IMR-90 (cell line): ENCODE data around the gene PFDN6. TPM values are rescaled to one million over a fixed set of nuclear protein-coding genes. Genes with fewer than 3 reads are reported as not detected.

Source experiments
- ATAC-seq: fragments of 200-7000 bp; cut with Tn5 transposase; 2 replicates; pipeline ENCODE4 v1.9.1; 2020; ENCODE audit warnings: low read depth, mild to moderate bottlenecking, moderate library complexity
- BruUV-seq: library from RNA; stranded (reverse); fragments of 400-500 nt; replicated peaks from 2 replicates; lab custom pipeline; 2021; lab: Mats Ljungman, UMichigan
- CTCF ChIA-PET: fragments of 300-600 bp; formaldehyde crosslinking; extraction: SDS; loops from one replicate; lab custom pipeline; 2021; ENCODE audit warnings: antibody characterized with exemption; lab: Yijun Ruan, JAX
- POLR2A ChIA-PET: fragments of 300-600 bp; sonication (Branson Sonifier 250); formaldehyde crosslinking; loops from one replicate; lab custom pipeline; 2022; ENCODE audit warnings: antibody characterized with exemption; ENCODE audit not compliant: unreplicated experiment; lab: Charles Lee
- DNase-seq: peaks from one replicate; pipeline ENCODE4 v3.0.0; 2013
- H2AFZ ChIP-seq: replicated peaks from 2 replicates; pipeline ENCODE3; 2013; ENCODE audit warnings: low read length, mild to moderate bottlenecking; ENCODE audit not compliant: poor library complexity
- H2AK5ac ChIP-seq: 2 replicates; pipeline ENCODE4 v1.6.1; 2013; ENCODE audit warnings: low read depth, low read length, inconsistent platforms
- H2AK9ac ChIP-seq: replicated peaks from 2 replicates; pipeline ENCODE3; 2013; ENCODE audit warnings: mild to moderate bottlenecking, low read depth, low read length, moderate library complexity; ENCODE audit not compliant: poor library complexity
- H2BK120ac ChIP-seq: 2 replicates; pipeline ENCODE4 v1.6.1; 2013; ENCODE audit warnings: low read depth, low read length, inconsistent platforms
- H2BK15ac ChIP-seq: 3 replicates; pipeline ENCODE4 v1.6.1; 2013; ENCODE audit warnings: low read depth, low read length, inconsistent platforms
- H2BK20ac ChIP-seq: 2 replicates; pipeline ENCODE4 v1.6.1; 2013; ENCODE audit warnings: low read depth, mild to moderate bottlenecking, inconsistent platforms, low read length, moderate library complexity
- H2BK5ac ChIP-seq: 2 replicates; pipeline ENCODE4 v1.6.1; 2013; ENCODE audit warnings: mild to moderate bottlenecking, low read depth, low read length, inconsistent platforms; ENCODE audit not compliant: poor library complexity, severe bottlenecking
- H3K14ac ChIP-seq: replicated peaks from 2 replicates; pipeline ENCODE4 v1.6.1; 2013; ENCODE audit warnings: low read depth, low read length, inconsistent platforms
- H3K18ac ChIP-seq: 2 replicates; pipeline ENCODE4 v1.6.1; 2013; ENCODE audit warnings: low read depth, low read length, control low read depth
- H3K23ac ChIP-seq: 2 replicates; pipeline ENCODE4 v1.6.1; 2013; ENCODE audit warnings: low read depth, low read length, inconsistent platforms
- H3K27ac ChIP-seq: 2 replicates; pipeline ENCODE4 v1.5.1; 2013; ENCODE audit warnings: mild to moderate bottlenecking, control low read depth, low read length; ENCODE audit not compliant: insufficient read depth
- H3K27me3 ChIP-seq: 2 replicates; pipeline ENCODE4 v1.6.1; 2013; ENCODE audit warnings: low read length; ENCODE audit not compliant: control insufficient read depth, insufficient read depth
- H3K36me3 ChIP-seq: 2 replicates; pipeline ENCODE4 v1.6.1; 2013; ENCODE audit warnings: low read length, mixed read lengths; ENCODE audit not compliant: control insufficient read depth, insufficient read depth
- H3K4ac ChIP-seq: 2 replicates; pipeline ENCODE4 v1.6.1; 2013; ENCODE audit warnings: low read depth, low read length, inconsistent platforms
- H3K4me1 ChIP-seq: 2 replicates; pipeline ENCODE4 v1.6.1; 2013; ENCODE audit warnings: low read length, mixed read lengths; ENCODE audit not compliant: control insufficient read depth, insufficient read depth
- H3K4me2 ChIP-seq: 2 replicates; pipeline ENCODE4 v1.6.1; 2013; ENCODE audit warnings: low read depth, mild to moderate bottlenecking, control low read depth, low read length, moderate library complexity
- H3K4me3 ChIP-seq: 2 replicates; pipeline ENCODE4 v1.5.1; 2013; ENCODE audit warnings: low read depth, mild to moderate bottlenecking, control low read depth, low read length, moderate library complexity; ENCODE audit not compliant: insufficient read depth
- H3K56ac ChIP-seq: 2 replicates; pipeline ENCODE4 v1.6.1; 2013; ENCODE audit warnings: low read length, inconsistent platforms; ENCODE audit not compliant: insufficient read depth; ENCODE audit errors: extremely low read depth
- H3K79me1 ChIP-seq, 2 experiments: 2 replicates each; pipeline ENCODE4 v1.6.1; 2013; ENCODE audit warnings: low read length in 2 of 2, inconsistent platforms in 1 of 2, low read depth in 1 of 2
- H3K9ac ChIP-seq: 2 replicates; pipeline ENCODE4 v1.6.1; 2013; ENCODE audit warnings: low read depth, low read length, control low read depth
- H3K9me1 ChIP-seq: 2 replicates; pipeline ENCODE4 v1.6.1; 2013; ENCODE audit warnings: low read length, inconsistent platforms; ENCODE audit not compliant: insufficient read depth
- H3K9me3 ChIP-seq: 2 replicates; pipeline ENCODE4 v1.6.1; 2013; ENCODE audit warnings: low read length; ENCODE audit not compliant: control insufficient read depth, insufficient read depth
- H4K20me1 ChIP-seq: 2 replicates; pipeline ENCODE4 v1.6.1; 2013; ENCODE audit warnings: low read length, inconsistent platforms; ENCODE audit not compliant: insufficient read depth
- H4K5ac ChIP-seq: 2 replicates; pipeline ENCODE4 v1.6.1; 2013; ENCODE audit warnings: mild to moderate bottlenecking, low read depth, low read length, control low read depth
- H4K8ac ChIP-seq, 2 experiments: 2 replicates each; pipeline ENCODE4 v1.6.1; 2013; ENCODE audit warnings: low read depth in 2 of 2, low read length in 2 of 2, control low read depth in 1 of 2, inconsistent platforms in 1 of 2
- H4K91ac ChIP-seq: 2 replicates; pipeline ENCODE4 v1.6.1; 2013; ENCODE audit warnings: low read depth, low read length, inconsistent platforms; ENCODE audit not compliant: insufficient read depth
- BHLHE40 ChIP-seq: fragments of 150-350 bp; IDR thresholded peaks from 2 replicates; pipeline ENCODE4 v1.6.1; 2016; ENCODE audit warnings: mild to moderate bottlenecking, low read depth, low read length
- CEBPB ChIP-seq: IDR thresholded peaks from 2 replicates; pipeline ENCODE4 v1.6.1; 2012; ENCODE audit warnings: low read depth, low read length, improper control_type of control experiment
- CHD1 ChIP-seq: IDR thresholded peaks from 2 replicates; pipeline ENCODE4 v1.6.1; 2012; ENCODE audit warnings: low read depth, low read length, improper control_type of control experiment
- CTCF ChIP-seq: conservative IDR thresholded peaks from 2 replicates; pipeline ENCODE4 v1.5.1; 2012; ENCODE audit warnings: mild to moderate bottlenecking, low read depth, low read length, improper control_type of control experiment
- ELK1 ChIP-seq: fragments of 150-350 bp; IDR thresholded peaks from 2 replicates; pipeline ENCODE4 v1.6.1; 2016; ENCODE audit warnings: low read depth, mild to moderate bottlenecking, low read length, moderate library complexity, borderline replicate concordance
- MAFK ChIP-seq: IDR thresholded peaks from 2 replicates; pipeline ENCODE4 v1.6.1; 2012; ENCODE audit warnings: low read depth, low read length, improper control_type of control experiment
- MAZ ChIP-seq: IDR thresholded peaks from 2 replicates; pipeline ENCODE4 v1.6.1; 2012; ENCODE audit warnings: low read depth, mild to moderate bottlenecking, low read length, improper control_type of control experiment, moderate library complexity, borderline replicate concordance
- MXI1 ChIP-seq: IDR thresholded peaks from 2 replicates; pipeline ENCODE4 v1.6.1; 2012; ENCODE audit warnings: low read depth, mild to moderate bottlenecking, low read length, moderate library complexity, borderline replicate concordance
- NFE2L2 ChIP-seq: fragments of 150-350 bp; IDR thresholded peaks from 2 replicates; pipeline ENCODE4 v1.6.1; 2016; ENCODE audit warnings: low read depth, mild to moderate bottlenecking, low read length
- POLR2A ChIP-seq: IDR thresholded peaks from 2 replicates; pipeline ENCODE4 v1.6.1; 2012; ENCODE audit warnings: mild to moderate bottlenecking, low read depth, low read length
- RAD21 ChIP-seq: IDR thresholded peaks from 2 replicates; pipeline ENCODE4 v1.6.1; 2012; ENCODE audit warnings: low read length, improper control_type of control experiment
- RCOR1 ChIP-seq: IDR thresholded peaks from 2 replicates; pipeline ENCODE4 v1.6.1; 2012; ENCODE audit warnings: mild to moderate bottlenecking, low read length, improper control_type of control experiment; ENCODE audit not compliant: insufficient replicate concordance
- SMC3 ChIP-seq: fragments of 150-350 bp; IDR thresholded peaks from 2 replicates; pipeline ENCODE4 v1.6.1; 2016; ENCODE audit warnings: low read depth, mild to moderate bottlenecking, antibody characterized with exemption, low read length, moderate library complexity
- USF2 ChIP-seq: fragments of 150-350 bp; IDR thresholded peaks from 2 replicates; pipeline ENCODE4 v1.6.1; 2017; ENCODE audit warnings: mild to moderate bottlenecking, antibody characterized with exemption, low read length, low read depth
- WGBS, 2 experiments: methylation state at CpG; one replicate each; pipeline versions ENCODE4 v1.1.5 to v1.1.7; 2013; ENCODE audit warnings: missing lambda C conversion rate in 2 of 2; ENCODE audit not compliant: insufficient read length in 1 of 2; ENCODE audit errors: extremely low coverage in 2 of 2; 5-methylcytosine and 5-hydroxymethylcytosine counted together
- dilution Hi-C: fragments of 300-500 bp; cut with HindIII; formaldehyde crosslinking; loops from one replicate; pipeline ENCODE4 v1.14.3; 2018; ENCODE audit warnings: low sequenced_read_pairs; ENCODE audit not compliant: unreplicated experiment
- in situ Hi-C: fragments of 300-500 bp; cut with MboI; formaldehyde crosslinking; loops from 3 replicates; pipeline ENCODE4 v1.14.3; 2019; ENCODE audit warnings: low sequenced_read_pairs, inconsistent platforms, mixed read lengths
- intact Hi-C: fragments of 100-400 bp; cut with micrococcal nuclease; formaldehyde crosslinking; loops from 2 replicates; pipeline ENCODE4 v1.10.0; 2022
- polyA plus RNA-seq, 3 experiments: library from polyadenylated mRNA; depleted of rRNA; stranded (reverse); fragments of >200 nt; gene quantifications; 2 replicates each; pipeline ENCODE4 v1.2.3, GENCODE V29; 2012; ENCODE audit warnings: low replicate concordance in 1 of 3
- total RNA-seq: library from RNA; depleted of rRNA; stranded (reverse); fragments of >200 nt; gene quantifications from 2 replicates; pipeline ENCODE4 v1.2.3, GENCODE V29; 2012

PFDN6 gene
- total and polyA plus RNA-seq, 2 of the 4 experiments (the other 2 are of a cell fraction), result 24.4 to 92.1 TPM

GRCh38 chr6:33286946-33287914 lies 2.2 kb upstream of the PFDN6 start:
- H3K4me2 ChIP-seq, result no peak overlapping the region
- H3K27me3 ChIP-seq, result no peaks in the 10 kb centered on the region
- no peak overlapping the region for H4K91ac ChIP-seq
- no peak overlapping the region for H3K27ac ChIP-seq
- H2BK5ac ChIP-seq, result no peak overlapping the region
- no peaks in the 10 kb centered on the region for H3K9me3 ChIP-seq
- H2AK5ac ChIP-seq, result no peak overlapping the region
- POLR2A ChIA-PET, result no interaction called here
- peaks cover 7% of the 10 kb centered on the region for H3K4me1 ChIP-seq
- H2BK15ac ChIP-seq, result no peak overlapping the region
- H3K9ac ChIP-seq, result no peak overlapping the region
- H3K4ac ChIP-seq, result no peak overlapping the region
- H3K36me3 ChIP-seq, result peaks cover 45% of the 10 kb centered on the region
- BruUV-seq, result no TSS peak
- H4K8ac ChIP-seq, result no peak overlapping the region
- H2BK120ac ChIP-seq, result no peak overlapping the region
- peaks cover 31 to 57% of the 10 kb centered on the region in 2 experiments for H3K79me1 ChIP-seq
- dilution Hi-C loops, result no loop called here
- H2AK9ac ChIP-seq, result no peak overlapping the region
- no peak overlapping the region for H2BK20ac ChIP-seq
- H2AFZ ChIP-seq, result peak overlapping the region; percentile 29
- CTCF ChIA-PET, result no interaction called here
- intact Hi-C loops, result no loop called here
- H3K14ac ChIP-seq, result no peak overlapping the region
- no peak overlapping the region for H3K4me3 ChIP-seq
- no peak overlapping the region for H3K18ac ChIP-seq
- no peaks in the 10 kb centered on the region for H4K20me1 ChIP-seq
- no peak overlapping the region for H3K23ac ChIP-seq
- in situ Hi-C loops, result no loop called here
- no CpG with 5 or more reads among the region's 22 CpGs for WGBS, 2 experiments
- no peak overlapping the region for H4K5ac ChIP-seq
- ATAC-seq (no peak), DNase-seq (no peak)
- H3K9me1 ChIP-seq, result peaks cover 3% of the 10 kb centered on the region; the same call in 1 of the 2 replicates
- H3K56ac ChIP-seq, result no peak overlapping the region
- TF ChIP-seq NFE2L2, result no peak
- TF ChIP-seq MAZ, result no peak
- no peak for TF ChIP-seq MXI1
- no peak for TF ChIP-seq CEBPB
- no peak for TF ChIP-seq POLR2A
- TF ChIP-seq BHLHE40, result no peak
- no peak for TF ChIP-seq USF2
- TF ChIP-seq ELK1, result no peak
- TF ChIP-seq MAFK, result no peak
- TF ChIP-seq CHD1, result no peak
- no peak for TF ChIP-seq RAD21
- TF ChIP-seq RCOR1, result no peak
- TF ChIP-seq CTCF, result no peak
- TF ChIP-seq SMC3, result no peak
